ENCODE measurements around the gene ZNF497. TPM values are rescaled to one million over a fixed set of nuclear protein-coding genes. Genes with fewer than 3 reads are reported as not detected.
"Not testable (repeated sequence)": the region's sequence is repeated elsewhere in the genome, so short reads cannot be mapped to it uniquely, and the experiment has no call there.

The ZNF497 gene
- total and polyA plus RNA-seq, 2 donors = 0.94 to 1.3 TPM

GRCh38 chr19:58351558-58351878, 11.0 kb downstream of the ZNF497 start:
- Histone ChIP-seq H3K4me1 (ENCODE audit: control insufficient read depth in 2 of 2, insufficient read depth in 2 of 2, low read length in 2 of 2) (peaks cover 11 to 35% of the 10 kb centered on the region in 2 donors), H3K36me3 (ENCODE audit: control insufficient read depth in 2 of 2, insufficient read depth in 2 of 2, low read length in 1 of 2) (peaks cover 0 to 4% of the 10 kb centered on the region in 2 donors)
- 97% methylated on average over 9 of the region's 9 CpGs for WGBS

GRCh38 chr19:58350871-58351557, 11.5 kb downstream of the ZNF497 start:
- WGBS = 84% methylated on average over 34 of the region's 34 CpGs
- Histone ChIP-seq H3K9me3 (ENCODE audit: control insufficient read depth in 2 of 2, insufficient read depth in 1 of 2, low read length in 1 of 2) (peaks cover 0 to 9% of the 10 kb centered on the region in 2 donors), H3K4me1 (ENCODE audit: control insufficient read depth in 2 of 2, insufficient read depth in 2 of 2, low read length in 2 of 2) (peaks cover 10 to 34% of the 10 kb centered on the region in 2 donors), H3K27me3 (ENCODE audit: control insufficient read depth in 2 of 2, insufficient read depth in 1 of 2, low read length in 1 of 2) (peaks cover 15 to 68% of the 10 kb centered on the region in 2 donors), H3K27ac (ENCODE audit: low read depth in 1 of 2, low read length in 1 of 2) (no peak overlapping the region), H3K4me3 (ENCODE audit: low read length in 2 of 2) (no peak overlapping the region), H3K36me3 (ENCODE audit: control insufficient read depth in 2 of 2, insufficient read depth in 2 of 2, low read length in 1 of 2) (peaks cover 0 to 4% of the 10 kb centered on the region in 2 donors)
- DNase-seq (ENCODE audit: low read depth in 6 of 9, low spot score in 9 of 9) = no peak

More at GRCh38 chr19:58351558-58351878, 11.0 kb downstream of the ZNF497 start:
- Histone ChIP-seq H3K9me3 (ENCODE audit: control insufficient read depth in 2 of 2, insufficient read depth in 1 of 2, low read length in 1 of 2) (peaks cover 0 to 13% of the 10 kb centered on the region in 2 donors), H3K4me3 (ENCODE audit: low read length in 2 of 2) (no peak overlapping the region), H3K27me3 (ENCODE audit: control insufficient read depth in 2 of 2, insufficient read depth in 1 of 2, low read length in 1 of 2) (peaks cover 15 to 73% of the 10 kb centered on the region in 2 donors), H3K27ac (ENCODE audit: low read depth in 1 of 2, low read length in 1 of 2) (no peak overlapping the region)
- no peak for DNase-seq (ENCODE audit: low read depth in 6 of 9, low spot score in 9 of 9)

GRCh38 chr19:58350001-58350861, 12.3 kb downstream of the ZNF497 start:
- WGBS = 51% methylated on average over 84 of the region's 84 CpGs
- peak in 1 of 9 donors; percentile 32 for DNase-seq (ENCODE audit: low read depth in 6 of 9, low spot score in 9 of 9)
- H3K4me3 ChIP-seq (ENCODE audit: low read length in 2 of 2) = no peak overlapping the region
- peaks cover 9 to 60% of the 10 kb centered on the region in 2 donors for H3K27me3 ChIP-seq (ENCODE audit: control insufficient read depth in 2 of 2, insufficient read depth in 1 of 2, low read length in 1 of 2)
- H3K9me3 ChIP-seq (ENCODE audit: control insufficient read depth in 2 of 2, insufficient read depth in 1 of 2, low read length in 1 of 2) = peaks cover 0 to 6% of the 10 kb centered on the region in 2 donors
- peaks cover 0 to 4% of the 10 kb centered on the region in 2 donors for H3K36me3 ChIP-seq (ENCODE audit: control insufficient read depth in 2 of 2, insufficient read depth in 2 of 2, low read length in 1 of 2)
- peaks cover 4 to 30% of the 10 kb centered on the region in 2 donors for H3K4me1 ChIP-seq (ENCODE audit: control insufficient read depth in 2 of 2, insufficient read depth in 2 of 2, low read length in 2 of 2)
- no peak overlapping the region for H3K27ac ChIP-seq (ENCODE audit: low read depth in 1 of 2, low read length in 1 of 2)

DNA sequence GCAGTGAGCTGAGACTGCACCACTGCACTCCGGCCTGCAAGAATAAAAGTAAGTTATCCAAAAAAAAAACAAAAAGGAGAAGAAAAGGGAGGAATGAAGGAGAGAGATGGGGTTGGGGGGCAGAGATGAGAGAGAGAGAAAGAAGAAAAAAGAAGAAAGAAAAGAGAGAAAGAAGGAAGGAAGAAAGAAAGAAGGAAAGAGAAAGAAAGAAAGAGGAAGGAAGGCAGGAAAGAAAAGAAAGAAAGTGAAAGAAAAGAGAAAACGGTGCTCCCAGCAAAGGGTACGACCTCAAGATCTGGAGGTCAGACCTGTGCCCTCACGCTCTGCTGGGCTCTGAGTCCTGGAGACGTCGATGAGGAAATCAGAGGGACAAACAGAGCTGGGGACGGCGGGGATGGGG, 13.0 kb downstream of the ZNF497 start:
- peaks cover 0 to 6% of the 10 kb centered on the region in 2 donors for H3K9me3 ChIP-seq (ENCODE audit: control insufficient read depth in 2 of 2, insufficient read depth in 1 of 2, low read length in 1 of 2)
- 66% methylated on average over 8 of the region's 8 CpGs for WGBS
- H3K27ac ChIP-seq (ENCODE audit: low read depth in 1 of 2, low read length in 1 of 2) = no peak overlapping the region
- H3K27me3 ChIP-seq (ENCODE audit: control insufficient read depth in 2 of 2, insufficient read depth in 1 of 2, low read length in 1 of 2) = peaks cover 9 to 55% of the 10 kb centered on the region in 2 donors
- no peak overlapping the region for H3K4me3 ChIP-seq (ENCODE audit: low read length in 2 of 2)
- H3K4me1 ChIP-seq (ENCODE audit: control insufficient read depth in 2 of 2, insufficient read depth in 2 of 2, low read length in 2 of 2) = peaks cover 4 to 27% of the 10 kb centered on the region in 2 donors
- no peak for DNase-seq (ENCODE audit: low read depth in 6 of 9, low spot score in 9 of 9)
- peaks cover 0 to 4% of the 10 kb centered on the region in 2 donors for H3K36me3 ChIP-seq (ENCODE audit: control insufficient read depth in 2 of 2, insufficient read depth in 2 of 2, low read length in 1 of 2)

- Histone ChIP-seq H3K4me1 (ENCODE audit: control insufficient read depth in 2 of 2, insufficient read depth in 2 of 2, low read length in 2 of 2) (peaks cover 4 to 24% of the 10 kb centered on the region in 2 donors), H3K4me3 (ENCODE audit: low read length in 2 of 2) (peak overlapping the region; percentile 66 to 76), H3K27me3 (ENCODE audit: control insufficient read depth in 2 of 2, insufficient read depth in 1 of 2, low read length in 1 of 2) (peaks cover 9 to 48% of the 10 kb centered on the region in 2 donors)
- not testable (repeated sequence) for H3K27ac ChIP-seq (ENCODE audit: low read depth in 1 of 2, low read length in 1 of 2); H3K36me3 ChIP-seq (ENCODE audit: control insufficient read depth in 2 of 2, insufficient read depth in 2 of 2, low read length in 1 of 2); DNase-seq (ENCODE audit: low read depth in 6 of 9, low spot score in 9 of 9); H3K9me3 ChIP-seq (ENCODE audit: control insufficient read depth in 2 of 2, insufficient read depth in 1 of 2, low read length in 1 of 2)
- 44% methylated on average over 12 of the region's 12 CpGs for WGBS
Observed at GRCh38 chr19:58348080-58348479, 14.5 kb downstream of the ZNF497 start.

- Histone ChIP-seq H3K36me3 (ENCODE audit: control insufficient read depth in 2 of 2, insufficient read depth in 2 of 2, low read length in 1 of 2) (peaks cover 0 to 4% of the 10 kb centered on the region in 2 donors), H3K27me3 (ENCODE audit: control insufficient read depth in 2 of 2, insufficient read depth in 1 of 2, low read length in 1 of 2) (peaks cover 9 to 48% of the 10 kb centered on the region in 2 donors), H3K27ac (ENCODE audit: low read depth in 1 of 2, low read length in 1 of 2) (peak overlapping the region; percentile 89 to 93), H3K9me3 (ENCODE audit: control insufficient read depth in 2 of 2, insufficient read depth in 1 of 2, low read length in 1 of 2) (peaks cover 0 to 6% of the 10 kb centered on the region in 2 donors), H3K4me3 (ENCODE audit: low read length in 2 of 2) (peak overlapping the region; percentile 66 to 76), H3K4me1 (ENCODE audit: control insufficient read depth in 2 of 2, insufficient read depth in 2 of 2, low read length in 2 of 2) (peaks cover 4 to 24% of the 10 kb centered on the region in 2 donors)
- 1% methylated on average over 82 of the region's 82 CpGs for WGBS
- DNase-seq (ENCODE audit: low read depth in 6 of 9, low spot score in 9 of 9) = peak in 8 of 9 donors; percentile 34 to 87 (median 69)
Observed at GRCh38 chr19:58346961-58347929, 15.3 kb downstream of the ZNF497 start.

DNA sequence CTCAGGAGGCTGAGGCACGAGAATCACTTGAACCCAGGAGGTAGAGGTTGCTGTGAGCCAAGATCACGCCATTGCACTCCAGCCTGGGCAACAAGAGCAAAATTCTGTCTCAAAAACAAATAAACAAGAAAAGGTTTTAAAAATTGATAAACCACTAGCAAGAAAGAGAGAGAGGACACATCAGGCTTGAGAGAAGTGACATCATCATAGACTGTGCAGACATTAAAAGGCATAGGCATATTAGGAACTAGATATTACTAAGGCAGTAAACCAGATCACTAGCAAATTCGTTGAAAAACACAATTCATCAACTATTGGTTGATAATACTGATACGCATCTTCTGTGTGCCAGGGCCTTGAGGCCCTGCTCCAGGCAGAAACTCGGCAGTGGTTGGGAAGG, 17.0 kb downstream of the ZNF497 start:
- whole genome bisulfite sequencing = 95% methylated on average over 5 of the region's 5 CpGs
- H3K27ac ChIP-seq (ENCODE audit: low read depth in 1 of 2, low read length in 1 of 2) = no peak overlapping the region
- peaks cover 4 to 24% of the 10 kb centered on the region in 2 donors for H3K4me1 ChIP-seq (ENCODE audit: control insufficient read depth in 2 of 2, insufficient read depth in 2 of 2, low read length in 2 of 2)
- H3K27me3 ChIP-seq (ENCODE audit: control insufficient read depth in 2 of 2, insufficient read depth in 1 of 2, low read length in 1 of 2) = peaks cover 9 to 33% of the 10 kb centered on the region in 2 donors
- peaks cover 0 to 3% of the 10 kb centered on the region in 2 donors for H3K36me3 ChIP-seq (ENCODE audit: control insufficient read depth in 2 of 2, insufficient read depth in 2 of 2, low read length in 1 of 2)
- no peak for DNase-seq (ENCODE audit: low read depth in 6 of 9, low spot score in 9 of 9)
- H3K4me3 ChIP-seq (ENCODE audit: low read length in 2 of 2) = no peak overlapping the region
- H3K9me3 ChIP-seq (ENCODE audit: control insufficient read depth in 2 of 2, insufficient read depth in 1 of 2, low read length in 1 of 2) = peaks cover 0 to 6% of the 10 kb centered on the region in 2 donors

GRCh38 chr19:58338825-58339558, 23.6 kb downstream of the ZNF497 start:
- DNase-seq (ENCODE audit: low read depth in 6 of 9, low spot score in 9 of 9) = no peak
- Histone ChIP-seq H3K4me1 (ENCODE audit: control insufficient read depth in 2 of 2, insufficient read depth in 2 of 2, low read length in 2 of 2) (no peaks in the 10 kb centered on the region), H3K4me3 (ENCODE audit: low read length in 2 of 2) (no peak overlapping the region), H3K27ac (ENCODE audit: low read depth in 1 of 2, low read length in 1 of 2) (no peak overlapping the region), H3K9me3 (ENCODE audit: control insufficient read depth in 2 of 2, insufficient read depth in 1 of 2, low read length in 1 of 2) (peaks cover 2 to 10% of the 10 kb centered on the region in 2 donors), H3K27me3 (ENCODE audit: control insufficient read depth in 2 of 2, insufficient read depth in 1 of 2, low read length in 1 of 2) (no peaks in the 10 kb centered on the region), H3K36me3 (ENCODE audit: control insufficient read depth in 2 of 2, insufficient read depth in 2 of 2, low read length in 1 of 2) (peaks cover 17 to 36% of the 10 kb centered on the region in 2 donors)
- 94% methylated on average over 30 of the region's 30 CpGs for WGBS

Data from thymus (tissue), 11 donors.